GM18868 (cell line): ENCODE data around the gene PLPPR1.

Experiments used
- ATAC-seq: cut with Tn5 transposase; IDR thresholded peaks from one replicate; pipeline ENCODE4 v1.9.1; 2021; ENCODE audit warnings: mild to moderate bottlenecking, moderate library complexity; ENCODE audit not compliant: unreplicated experiment

Gene PLPPR1

GRCh38 chr9:101333926-101334702 is 305.6 kb downstream of the PLPPR1 start:
- no peak for ATAC-seq

- ATAC-seq: no peak
Observed at GRCh38 chr9:101336091-101336490, 307.6 kb downstream of the PLPPR1 start.

- ATAC-seq: no peak
Observed at GRCh38 chr9:101337237-101337636, 308.7 kb downstream of the PLPPR1 start.

DNA sequence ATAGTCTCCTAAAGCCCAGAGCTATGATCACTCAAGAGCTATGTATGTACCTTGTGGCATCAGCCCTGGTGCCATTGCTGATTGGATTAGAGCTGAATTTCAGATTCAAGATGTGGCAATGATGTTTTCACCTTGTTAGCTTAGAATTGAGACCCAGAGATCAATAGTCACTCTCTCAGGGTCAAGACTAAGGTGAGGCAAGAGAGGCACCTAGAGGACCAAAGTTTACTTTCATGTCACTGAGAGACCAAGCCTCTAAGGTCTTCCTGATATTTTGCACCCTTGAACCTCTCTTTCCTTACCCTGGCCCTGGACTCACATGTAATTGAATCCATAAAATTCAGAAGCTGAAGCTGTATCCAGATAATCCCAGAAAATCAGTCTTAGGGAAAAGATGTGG is 313.4 kb downstream of the PLPPR1 start:
- ATAC-seq: no peak

GRCh38 chr9:101342595-101342994 is 314.1 kb downstream of the PLPPR1 start:
- ATAC-seq: no peak

DNA sequence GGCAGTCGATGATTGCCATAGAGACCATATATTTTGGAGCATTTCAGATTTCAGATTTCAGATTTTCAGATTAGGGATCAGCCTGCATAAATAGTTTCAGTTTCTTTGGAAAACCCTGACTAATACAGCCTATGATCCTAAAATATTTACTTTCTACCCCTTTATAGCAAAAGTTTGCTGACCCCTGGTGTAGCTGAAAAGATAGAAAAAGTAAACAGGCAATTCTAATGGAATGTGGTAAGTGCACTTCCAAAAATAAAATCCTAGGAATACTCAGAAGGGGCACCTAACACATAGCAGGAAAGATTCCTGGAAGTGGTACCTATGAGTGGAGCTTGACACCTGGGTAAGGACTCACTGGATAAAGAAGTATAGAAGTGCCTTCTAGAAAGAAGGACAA is 321.8 kb downstream of the PLPPR1 start:
- ATAC-seq: no peak

DNA sequence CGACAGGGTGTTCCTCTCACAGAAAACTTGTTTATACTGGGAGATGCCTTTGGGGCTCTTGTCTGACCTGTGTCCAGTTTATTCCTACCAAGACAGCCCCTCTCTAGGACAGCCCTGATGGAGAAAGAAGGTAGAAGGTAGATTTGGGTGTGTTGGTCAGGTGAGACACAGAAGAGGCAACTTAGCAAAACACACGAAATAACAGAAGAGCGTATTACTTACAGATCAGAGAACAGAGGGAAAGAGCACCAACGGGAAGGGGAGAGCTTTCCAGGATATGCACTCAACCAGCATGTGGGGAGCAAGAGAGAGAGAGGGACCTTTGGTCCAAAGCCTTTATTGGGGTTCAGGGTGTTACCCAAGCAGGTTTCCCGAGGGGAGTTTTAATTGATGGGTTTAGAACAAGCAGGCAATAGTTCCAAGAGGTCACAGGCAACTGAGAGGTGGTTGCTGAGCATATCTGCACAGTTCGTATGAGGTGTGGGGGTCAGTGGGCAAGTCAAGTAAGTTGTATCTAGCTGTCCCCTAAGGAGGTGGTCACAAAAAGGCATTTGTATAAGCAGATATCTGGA is 324.5 kb downstream of the PLPPR1 start:
- no peak for ATAC-seq

- ATAC-seq: no peak
Observed at GRCh38 chr9:101353683-101354082, 325.2 kb downstream of the PLPPR1 start.

DNA sequence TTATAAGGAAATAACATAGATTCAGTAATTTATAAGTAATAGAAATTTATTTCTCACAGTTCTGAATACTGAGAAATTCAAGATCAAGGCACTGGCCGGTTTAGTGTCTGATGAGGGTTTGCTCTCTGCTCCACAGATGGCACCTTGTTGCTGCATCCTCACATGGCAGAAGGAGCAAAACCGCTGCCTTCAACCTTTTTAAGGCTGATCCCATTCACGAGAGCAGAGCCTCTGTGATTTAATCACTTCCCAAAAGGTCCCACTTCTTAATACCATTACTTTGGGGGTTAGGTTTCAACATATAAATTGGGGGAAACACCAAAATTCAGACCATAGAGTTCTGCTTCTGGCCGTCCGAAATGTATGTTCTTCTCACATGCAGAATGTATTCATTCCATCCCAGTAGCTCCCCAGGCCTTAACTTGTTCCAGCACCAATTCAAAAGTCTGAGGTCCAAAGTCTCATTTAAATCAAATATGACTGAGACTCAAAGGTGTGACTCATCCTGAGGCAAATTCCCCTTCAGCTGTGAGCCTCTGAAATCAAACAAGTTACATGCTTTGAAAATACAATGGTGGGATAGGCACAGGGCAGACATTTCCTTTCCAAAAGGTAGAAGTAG is 325.7 kb downstream of the PLPPR1 start:
- no peak for ATAC-seq

DNA sequence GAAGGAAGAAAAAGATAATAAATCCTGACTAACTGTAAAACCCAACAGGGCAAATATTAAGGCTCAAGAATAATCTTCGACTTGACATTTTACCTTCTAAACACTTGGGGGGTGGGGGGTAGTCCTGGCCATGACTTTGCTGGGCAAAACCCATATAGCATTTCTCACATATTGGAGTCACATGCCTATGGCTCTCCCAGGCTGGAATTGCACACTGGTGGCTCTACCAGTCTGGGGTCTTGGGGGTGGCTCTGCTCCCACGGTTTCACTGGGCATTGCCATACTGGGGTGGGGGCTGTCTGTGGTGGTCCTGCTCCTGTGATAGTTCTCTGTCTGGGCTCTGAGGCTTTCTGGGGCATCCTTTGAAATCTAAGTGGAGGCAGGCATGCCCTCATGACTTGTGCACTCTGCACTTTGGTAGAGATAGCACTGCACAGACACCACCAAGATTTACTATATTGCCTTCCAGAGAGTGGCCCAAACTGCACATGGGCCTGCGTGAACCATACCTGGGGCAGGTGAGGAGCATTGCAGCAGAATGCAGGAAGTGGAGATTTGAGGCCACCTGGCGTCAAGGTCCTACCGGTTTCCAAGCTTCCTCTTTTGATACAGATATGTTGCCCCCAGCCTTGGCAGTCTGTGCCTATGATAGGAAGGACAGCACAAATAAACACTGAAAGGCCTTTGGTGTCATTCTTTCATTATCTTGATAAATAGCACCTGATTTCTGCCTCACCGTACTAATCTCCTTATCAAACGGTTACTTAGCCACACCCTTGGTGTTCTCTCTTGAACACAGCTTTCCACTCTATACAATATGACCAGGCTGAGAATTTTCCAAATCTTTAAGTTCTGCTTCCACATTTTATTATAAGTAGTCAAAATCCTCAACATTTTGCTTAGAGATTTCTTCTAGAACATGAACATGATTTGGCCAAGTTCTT is 326.5 kb downstream of the PLPPR1 start:
- ATAC-seq: no peak

DNA sequence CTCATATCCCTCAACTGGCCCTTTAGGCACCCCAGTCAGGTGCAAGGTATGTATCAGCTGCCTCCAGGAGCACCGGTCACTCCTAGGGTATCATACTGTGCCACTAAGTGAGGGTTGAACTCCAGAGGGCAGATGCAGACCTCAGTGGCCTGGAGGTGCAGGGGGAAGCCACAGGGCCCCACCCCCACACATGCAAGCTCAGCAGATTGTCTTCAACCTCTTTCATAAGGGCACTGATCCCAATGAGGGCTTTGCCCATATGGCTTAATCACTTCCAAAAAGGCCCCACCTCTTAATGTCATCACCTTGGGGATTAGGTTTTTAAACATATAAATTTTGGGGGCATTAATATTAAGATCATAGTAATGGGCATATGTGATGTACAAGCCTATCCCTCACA is 328.1 kb downstream of the PLPPR1 start:
- ATAC-seq: no peak

DNA sequence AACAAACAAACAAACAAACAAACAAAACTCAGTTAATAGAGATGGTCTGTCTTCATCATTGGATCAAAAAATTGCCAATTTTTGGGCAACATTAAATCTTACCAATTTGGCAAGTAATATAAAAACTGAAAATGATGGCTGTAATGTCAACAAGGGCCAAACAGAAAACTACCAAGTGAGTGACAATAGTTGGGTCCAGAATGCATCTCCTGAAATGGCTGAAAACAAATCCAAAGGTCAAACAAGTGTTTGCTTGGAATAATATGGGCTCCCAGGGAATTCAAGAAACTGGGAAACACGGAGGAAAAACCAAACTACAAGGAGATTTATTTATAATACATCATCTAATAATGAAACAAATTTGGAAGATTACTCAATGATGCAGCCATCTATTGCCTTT is 331.2 kb downstream of the PLPPR1 start:
- no peak for ATAC-seq

DNA sequence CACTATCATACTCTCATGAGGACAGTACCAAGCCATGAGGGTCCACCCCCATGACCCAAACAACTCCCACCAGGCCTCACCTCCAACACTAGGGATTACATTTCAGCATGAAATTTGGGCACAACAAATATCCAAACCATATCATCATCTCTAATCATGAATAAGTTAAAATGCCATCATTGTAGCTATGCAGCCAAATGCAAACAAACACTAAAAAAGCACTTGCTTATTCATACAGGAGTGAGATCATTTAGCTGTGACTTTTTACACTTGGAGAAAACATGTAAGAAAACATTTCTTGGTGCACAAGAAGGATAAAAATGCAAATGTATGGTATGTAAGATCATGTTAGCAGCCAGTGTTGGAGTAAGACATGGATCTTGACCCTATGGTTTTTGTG is 332.1 kb downstream of the PLPPR1 start:
- ATAC-seq: no peak

DNA sequence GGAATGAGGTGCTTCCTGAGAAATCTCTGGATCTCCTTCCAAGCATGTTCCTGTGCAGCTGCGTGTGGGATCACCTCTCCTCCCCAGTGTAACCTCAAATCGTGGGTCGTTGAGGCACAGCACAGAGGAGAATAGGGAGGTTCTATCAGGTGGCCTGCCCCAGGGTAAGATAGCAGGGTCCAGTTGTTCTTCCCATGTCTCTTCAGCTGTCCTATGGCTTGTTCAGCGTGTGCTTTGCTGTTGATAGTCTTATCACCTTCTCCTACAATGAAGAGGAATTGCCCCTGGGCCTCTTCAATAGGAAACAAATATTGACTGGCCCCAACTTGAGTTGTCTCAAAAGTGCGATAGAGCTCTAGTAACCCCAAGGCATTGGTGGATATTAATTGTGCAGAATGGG is 333.9 kb downstream of the PLPPR1 start:
- ATAC-seq: no peak

GRCh38 chr9:101365181-101365580 is 336.7 kb downstream of the PLPPR1 start:
- no peak for ATAC-seq

GRCh38 chr9:101366038-101366756 is 337.7 kb downstream of the PLPPR1 start:
- no peak for ATAC-seq

- no peak for ATAC-seq
Observed at GRCh38 chr9:101367323-101367722, 338.8 kb downstream of the PLPPR1 start.

GRCh38 chr9:101369286-101369685 is 340.8 kb downstream of the PLPPR1 start:
- no peak for ATAC-seq

- ATAC-seq: no peak
Observed at GRCh38 chr9:101369884-101370531, 341.5 kb downstream of the PLPPR1 start.

DNA sequence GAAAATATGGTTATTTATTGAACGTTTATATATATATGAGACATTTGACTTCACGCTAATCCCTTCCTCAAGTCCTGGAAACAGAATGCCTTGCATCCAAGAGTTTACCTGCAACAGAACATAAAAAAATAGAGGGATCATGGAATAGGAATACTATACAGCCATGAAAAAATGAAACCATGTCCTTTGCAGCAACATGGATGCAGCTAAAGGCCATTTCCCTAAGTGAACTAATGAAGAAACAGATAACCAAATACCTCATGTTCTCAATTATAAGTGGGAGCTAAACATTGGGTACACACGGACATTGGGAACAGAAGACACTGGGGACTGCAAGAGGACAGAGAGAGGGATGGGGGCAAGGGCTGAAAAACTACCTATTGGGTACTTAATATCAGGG is 343.3 kb downstream of the PLPPR1 start:
- ATAC-seq: no peak
